Measurements from ENCODE around the gene ODR4. TPM values are rescaled to one million over a fixed set of nuclear protein-coding genes. Genes with fewer than 3 reads are reported as not detected.
A peak's percentile ranks its signal among the peaks of the same experiment; 100 is the strongest.

ODR4 gene
- polyA plus RNA-seq, 1 donor (not counting 4 experiments of a cell fraction or from before 2014, with no cell fraction given), result 20.0 TPM

- Histone ChIP-seq H2AFZ (ENCODE audit: control insufficient read depth, low read length) (peak overlapping the region; percentile 84), H3K4me2 (ENCODE audit: control insufficient read depth, extremely low read depth, insufficient read depth, low read depth, low read length) (peak overlapping the region; percentile 83), H3K9ac (ENCODE audit: control insufficient read depth, extremely low read depth, insufficient read depth, low read length) (peak overlapping the region; percentile 96), H3K79me2 (ENCODE audit: control insufficient read depth, insufficient read depth, low read length) (peaks cover 72% of the 10 kb centered on the region), H3K27me3 (ENCODE audit: control insufficient read depth, extremely low read depth, insufficient read depth, low read length) (no peaks in the 10 kb centered on the region), H4K20me1 (ENCODE audit: control insufficient read depth, extremely low read depth, insufficient read depth, low read length) (no peaks in the 10 kb centered on the region), H3K27ac (ENCODE audit: control insufficient read depth, insufficient read depth, low read length) (peak overlapping the region; percentile 98), H3K36me3 (ENCODE audit: control insufficient read depth in 2 of 2, extremely low read depth in 1 of 2, insufficient read depth in 2 of 2, low read length in 2 of 2) (peaks cover 4 to 15% of the 10 kb centered on the region in 2 experiments), H3K9me3 (ENCODE audit: control insufficient read depth, low read depth, low read length) (no peaks in the 10 kb centered on the region), H3K9me1 (ENCODE audit: control insufficient read depth, extremely low read depth, insufficient read depth, low read length) (no peaks in the 10 kb centered on the region), H3K4me3 (ENCODE audit: control insufficient read depth in 2 of 3, extremely low read depth in 1 of 3, insufficient read depth in 2 of 3, low read depth in 1 of 3, low read length in 3 of 3) (peak overlapping the region; percentile 67 to 98 (median 91)), H3K4me1 (ENCODE audit: control insufficient read depth, extremely low read depth, insufficient read depth, low read length) (peaks cover 3% of the 10 kb centered on the region)
- DNase-seq (ENCODE audit: low read depth, low spot score), result no peak
- peak; percentile 67 for FAIRE-seq
- TF ChIP-seq CTCF (optimal IDR thresholded peaks at IDR 0.05 in 1 of 3, IDR thresholded peaks at IDR 0.05 in 1 of 3, conservative IDR thresholded peaks at IDR 0.05 in 1 of 3; ENCODE audit: extremely low read depth in 1 of 3, insufficient read depth in 2 of 3, low read length in 3 of 3), result no peak
- no peak for TF ChIP-seq EZH2 (IDR thresholded peaks at IDR 0.05; ENCODE audit: low read length)
- dilution Hi-C loops (cut with MboI; ENCODE audit: extremely low pct_ligation_motif_present, low sequenced_read_pairs), result no loop called here
These were observed 1.1 kb upstream of the ODR4 start for GRCh38 chr1:186374303-186375151.

GRCh38 chr1:186375929-186376319 lies 286 bp downstream of the ODR4 start:
- H3K4me2 ChIP-seq (ENCODE audit: control insufficient read depth, extremely low read depth, insufficient read depth, low read depth, low read length), result peak overlapping the region; percentile 94
- H3K9me1 ChIP-seq (ENCODE audit: control insufficient read depth, extremely low read depth, insufficient read depth, low read length), result no peaks in the 10 kb centered on the region
- dilution Hi-C loops (cut with MboI; ENCODE audit: extremely low pct_ligation_motif_present, low sequenced_read_pairs), result no loop called here
- H4K20me1 ChIP-seq (ENCODE audit: control insufficient read depth, extremely low read depth, insufficient read depth, low read length), result no peaks in the 10 kb centered on the region
- peak overlapping the region; percentile 90 for H2AFZ ChIP-seq (ENCODE audit: control insufficient read depth, low read length)
- peak overlapping the region; percentile 98 for H3K27ac ChIP-seq (ENCODE audit: control insufficient read depth, insufficient read depth, low read length)
- TF ChIP-seq CTCF (optimal IDR thresholded peaks at IDR 0.05 in 1 of 3, IDR thresholded peaks at IDR 0.05 in 1 of 3, conservative IDR thresholded peaks at IDR 0.05 in 1 of 3; ENCODE audit: extremely low read depth in 1 of 3, insufficient read depth in 2 of 3, low read length in 3 of 3) (no peak), EZH2 (IDR thresholded peaks at IDR 0.05; ENCODE audit: low read length) (no peak)
- peaks cover 4 to 7% of the 10 kb centered on the region in 2 experiments for H3K36me3 ChIP-seq (ENCODE audit: control insufficient read depth in 2 of 2, extremely low read depth in 1 of 2, insufficient read depth in 2 of 2, low read length in 2 of 2)
- no peaks in the 10 kb centered on the region for H3K27me3 ChIP-seq (ENCODE audit: control insufficient read depth, extremely low read depth, insufficient read depth, low read length)
- DNase-seq (ENCODE audit: low read depth, low spot score) (no peak), FAIRE-seq (no peak)
- H3K4me1 ChIP-seq (ENCODE audit: control insufficient read depth, extremely low read depth, insufficient read depth, low read length), result peaks cover 3% of the 10 kb centered on the region
- no peaks in the 10 kb centered on the region for H3K9me3 ChIP-seq (ENCODE audit: control insufficient read depth, low read depth, low read length)
- H3K4me3 ChIP-seq (ENCODE audit: control insufficient read depth in 2 of 3, extremely low read depth in 1 of 3, insufficient read depth in 2 of 3, low read depth in 1 of 3, low read length in 3 of 3), result peak overlapping the region; percentile 88 to 98 (median 91)
- H3K79me2 ChIP-seq (ENCODE audit: control insufficient read depth, insufficient read depth, low read length), result peaks cover 73% of the 10 kb centered on the region
- H3K9ac ChIP-seq (ENCODE audit: control insufficient read depth, extremely low read depth, insufficient read depth, low read length), result peak overlapping the region; percentile 96
